Fibroblast of lung (primary cell): ENCODE results near the gene LTBP1. TPM values are rescaled to one million over a fixed set of nuclear protein-coding genes. Genes with fewer than 3 reads are reported as not detected.

Experiments
- DNase-seq, 2 donors: peaks; one replicate each; pipeline versions ENCODE4 v3.0.0 to v3.0.0-alpha.2; 2010; ENCODE audit warnings: low read depth in 2 of 2
- H2AFZ ChIP-seq: 2 replicates; pipeline ENCODE4 v1.5.1; 2012; ENCODE audit warnings: low read length, control low read depth, inconsistent platforms
- H3K27ac ChIP-seq: 2 replicates; pipeline ENCODE4 v1.5.1; 2011; ENCODE audit warnings: low read length, control low read depth; ENCODE audit not compliant: insufficient read depth
- H3K27me3 ChIP-seq: 2 replicates; pipeline ENCODE4 v1.5.1; 2011; ENCODE audit warnings: mild to moderate bottlenecking, low read length; ENCODE audit not compliant: control insufficient read depth, insufficient read depth
- H3K36me3 ChIP-seq: 2 replicates; pipeline ENCODE4 v1.5.1; 2011; ENCODE audit warnings: low read length; ENCODE audit not compliant: control insufficient read depth, insufficient read depth
- H3K4me1 ChIP-seq: 2 replicates; pipeline ENCODE4 v1.5.1; 2011; ENCODE audit warnings: low read length; ENCODE audit not compliant: control insufficient read depth, insufficient read depth; ENCODE audit errors: extremely low read depth
- H3K4me2 ChIP-seq: 2 replicates; pipeline ENCODE4 v1.5.1; 2011; ENCODE audit warnings: low read length, control low read depth; ENCODE audit not compliant: insufficient read depth; ENCODE audit errors: extremely low read depth
- H3K4me3 ChIP-seq, 4 experiments: fragments of 200-600 bp in 1 of 4; sonication (generic) in 1 of 4; replicated peaks in 1 of 4; 2 replicates each; pipeline ENCODE4 v1.5.1; 2011 to 2016; ENCODE audit warnings: low read length in 4 of 4, low read depth in 3 of 4, mild to moderate bottlenecking in 3 of 4, control low read depth in 2 of 4, inconsistent platforms in 1 of 4, mixed read lengths in 1 of 4; ENCODE audit not compliant: insufficient read depth in 1 of 4; ENCODE audit errors: control extremely low read depth in 1 of 4
- H3K79me2 ChIP-seq: 2 replicates; pipeline ENCODE4 v1.5.1; 2012; ENCODE audit warnings: mild to moderate bottlenecking, low read length, inconsistent platforms; ENCODE audit not compliant: control insufficient read depth, insufficient read depth
- H3K9ac ChIP-seq: 2 replicates; pipeline ENCODE4 v1.5.1; 2011; ENCODE audit warnings: mild to moderate bottlenecking, low read length, control low read depth; ENCODE audit not compliant: insufficient read depth
- H3K9me3 ChIP-seq: 2 replicates; pipeline ENCODE4 v1.5.1; 2012; ENCODE audit warnings: low read depth, low read length; ENCODE audit not compliant: control insufficient read depth, insufficient read depth
- H4K20me1 ChIP-seq: 2 replicates; pipeline ENCODE4 v1.5.1; 2011; ENCODE audit warnings: low read length; ENCODE audit not compliant: control insufficient read depth, insufficient read depth; ENCODE audit errors: extremely low read depth
- EZH2 ChIP-seq: IDR thresholded peaks from 2 replicates; pipeline ENCODE4 v1.5.1; 2012; ENCODE audit warnings: low read length, control low read depth, mild to moderate bottlenecking; ENCODE audit errors: missing control alignments
- polyA plus RNA-seq, 2 donors: library from polyadenylated mRNA; depleted of rRNA in 1 of 2; stranded (reverse) in 1 of 2; unstranded in 1 of 2; fragments of >200 nt; gene quantifications; 2 replicates each; pipeline ENCODE4 v1.2.1, GENCODE V29; 2011 to 2012; ENCODE audit warnings: missing spikeins in 1 of 2
- total RNA-seq: library from RNA; depleted of rRNA; stranded (reverse); fragments of >200 nt; gene quantifications from 2 replicates; pipeline ENCODE4 v1.2.1, GENCODE V29; 2014
- TF ChIP-seq, protein P1 (sequence below), 2 donors: IDR thresholded peaks in 1 of 2; conservative IDR thresholded peaks in 1 of 2; 1 replicate in 1 of 2; 2 replicates in 1 of 2; pipeline ENCODE4 v1.5.1; 2011 to 2012; ENCODE audit warnings: low read length in 2 of 2, control low read depth in 1 of 2, inconsistent platforms in 1 of 2, low read depth in 1 of 2, mild to moderate bottlenecking in 1 of 2

LTBP1 gene
- total and polyA plus RNA-seq, 2 donors (not counting 1 experiment from before 2014, with no cell fraction given) = 254 to 324 TPM

DNA sequence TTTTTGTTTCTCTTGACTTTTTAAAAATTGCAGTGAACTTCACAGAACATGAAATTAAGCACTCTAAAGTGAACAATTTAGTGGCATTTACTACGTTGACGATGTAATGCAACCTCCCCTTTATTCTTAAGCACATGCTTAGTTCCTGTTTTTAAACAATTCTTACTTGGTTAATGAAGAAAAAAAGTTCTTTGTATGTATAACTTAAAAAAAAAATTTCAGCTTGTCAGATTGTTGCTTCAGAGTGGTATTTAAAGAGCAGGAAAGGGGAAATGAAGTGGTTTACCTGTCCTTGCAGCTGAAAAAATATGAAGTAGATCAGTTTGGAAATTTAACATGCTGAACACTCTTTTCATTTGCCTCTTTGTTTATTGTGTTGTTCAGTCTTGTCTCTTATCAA, 434.0 kb downstream of the LTBP1 start:
- H3K27me3 ChIP-seq = no peaks in the 10 kb centered on the region
- no peak overlapping the region for H3K4me3 ChIP-seq
- no peak overlapping the region for H3K4me2 ChIP-seq
- no peak overlapping the region for H2AFZ ChIP-seq
- H3K36me3 ChIP-seq = no peaks in the 10 kb centered on the region
- H3K9ac ChIP-seq = no peak overlapping the region
- TF ChIP-seq, protein P1, sequence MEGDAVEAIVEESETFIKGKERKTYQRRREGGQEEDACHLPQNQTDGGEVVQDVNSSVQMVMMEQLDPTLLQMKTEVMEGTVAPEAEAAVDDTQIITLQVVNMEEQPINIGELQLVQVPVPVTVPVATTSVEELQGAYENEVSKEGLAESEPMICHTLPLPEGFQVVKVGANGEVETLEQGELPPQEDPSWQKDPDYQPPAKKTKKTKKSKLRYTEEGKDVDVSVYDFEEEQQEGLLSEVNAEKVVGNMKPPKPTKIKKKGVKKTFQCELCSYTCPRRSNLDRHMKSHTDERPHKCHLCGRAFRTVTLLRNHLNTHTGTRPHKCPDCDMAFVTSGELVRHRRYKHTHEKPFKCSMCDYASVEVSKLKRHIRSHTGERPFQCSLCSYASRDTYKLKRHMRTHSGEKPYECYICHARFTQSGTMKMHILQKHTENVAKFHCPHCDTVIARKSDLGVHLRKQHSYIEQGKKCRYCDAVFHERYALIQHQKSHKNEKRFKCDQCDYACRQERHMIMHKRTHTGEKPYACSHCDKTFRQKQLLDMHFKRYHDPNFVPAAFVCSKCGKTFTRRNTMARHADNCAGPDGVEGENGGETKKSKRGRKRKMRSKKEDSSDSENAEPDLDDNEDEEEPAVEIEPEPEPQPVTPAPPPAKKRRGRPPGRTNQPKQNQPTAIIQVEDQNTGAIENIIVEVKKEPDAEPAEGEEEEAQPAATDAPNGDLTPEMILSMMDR (conservative IDR thresholded peaks at IDR 0.05 in 1 of 2, IDR thresholded peaks at IDR 0.05 in 1 of 2; ENCODE audit: low read depth in 1 of 2, low read length in 2 of 2) = no peak
- no peak for TF ChIP-seq EZH2
- H3K9me3 ChIP-seq = no peaks in the 10 kb centered on the region
- peaks cover 2% of the 10 kb centered on the region for H3K4me1 ChIP-seq
- no peak overlapping the region for H3K27ac ChIP-seq
- no peak for DNase-seq
- no peaks in the 10 kb centered on the region for H3K79me2 ChIP-seq
- no peaks in the 10 kb centered on the region for H4K20me1 ChIP-seq

DNA sequence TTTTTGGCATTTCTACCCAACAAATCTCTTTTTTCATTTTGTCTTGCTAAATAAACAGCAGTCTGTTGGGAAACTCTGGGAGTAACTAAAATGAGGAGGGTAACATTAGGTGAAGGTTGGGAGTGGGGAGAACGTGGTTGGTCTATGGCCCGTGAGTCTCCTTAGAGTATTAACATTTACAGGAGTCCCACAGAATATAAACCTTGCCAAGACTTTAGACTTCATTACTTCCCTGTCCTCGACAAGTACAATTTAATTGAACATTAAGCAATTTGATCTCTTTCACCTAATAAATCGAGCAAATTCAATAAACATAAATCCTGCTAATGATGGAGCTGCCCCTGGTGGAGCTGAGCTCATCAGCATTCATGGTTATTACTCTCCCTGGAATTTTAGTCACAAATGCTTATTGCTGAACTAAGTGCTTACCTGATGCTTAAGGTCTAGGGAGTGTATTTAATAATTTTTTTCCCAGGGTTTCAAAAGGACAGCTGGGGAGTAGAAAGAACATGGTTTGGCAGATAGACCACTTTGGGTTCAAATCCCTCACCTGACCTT, 434.6 kb downstream of the LTBP1 start:
- Histone ChIP-seq H3K27ac (no peak overlapping the region), H3K4me3 (no peak overlapping the region), H3K4me1 (peaks cover 2% of the 10 kb centered on the region), H3K9ac (no peak overlapping the region), H3K79me2 (no peaks in the 10 kb centered on the region), H4K20me1 (no peaks in the 10 kb centered on the region), H3K4me2 (no peak overlapping the region), H3K36me3 (no peaks in the 10 kb centered on the region), H3K9me3 (no peaks in the 10 kb centered on the region), H3K27me3 (no peaks in the 10 kb centered on the region), H2AFZ (no peak overlapping the region)
- peak in 1 of 2 donors; percentile 60 for DNase-seq
- TF ChIP-seq, protein P1 (conservative IDR thresholded peaks at IDR 0.05 in 1 of 2, IDR thresholded peaks at IDR 0.05 in 1 of 2; ENCODE audit: low read depth in 1 of 2, low read length in 2 of 2) = no peak
- TF ChIP-seq EZH2 = no peak

GRCh38 chr2:33383855-33384598, 437.3 kb downstream of the LTBP1 start:
- Histone ChIP-seq H3K4me1 (no peaks in the 10 kb centered on the region), H3K36me3 (no peaks in the 10 kb centered on the region), H3K4me3 (no peak overlapping the region), H3K9ac (no peak overlapping the region), H2AFZ (no peak overlapping the region), H4K20me1 (no peaks in the 10 kb centered on the region), H3K4me2 (no peak overlapping the region), H3K27me3 (no peaks in the 10 kb centered on the region), H3K9me3 (no peaks in the 10 kb centered on the region), H3K79me2 (no peaks in the 10 kb centered on the region), H3K27ac (no peak overlapping the region)
- TF ChIP-seq, protein P1 (conservative IDR thresholded peaks at IDR 0.05 in 1 of 2, IDR thresholded peaks at IDR 0.05 in 1 of 2; ENCODE audit: low read depth in 1 of 2, low read length in 2 of 2) = no peak
- no peak for TF ChIP-seq EZH2
- DNase-seq = no peak
